Keratinocyte (primary cell): ENCODE data around the gene MICALL2.

ENCODE experiments used
- CTCF ChIP-seq, 3 experiments: IDR thresholded peaks in 1 of 3; conservative IDR thresholded peaks in 1 of 3; optimal IDR thresholded peaks in 1 of 3; 2 replicates in 2 of 3; 3 replicates in 1 of 3; pipeline versions ENCODE3 to v1.5.1; 2011; ENCODE audit warnings: low read length in 3 of 3, mild to moderate bottlenecking in 3 of 3, moderate library complexity in 2 of 3, control low read depth in 1 of 3, inconsistent platforms in 1 of 3; ENCODE audit not compliant: insufficient read depth in 2 of 3; ENCODE audit errors: extremely low read depth in 1 of 3
- EZH2 ChIP-seq: IDR thresholded peaks from one replicate; pipeline ENCODE4 v1.6.1; 2012; ENCODE audit warnings: inconsistent platforms, mild to moderate bottlenecking, low read length, moderate library complexity

GRCh38 chr7:1457949-1458682 lies 1.2 kb downstream of the MICALL2 start:
- TF ChIP-seq CTCF (optimal IDR thresholded peaks at IDR 0.05 in 1 of 3, IDR thresholded peaks at IDR 0.05 in 1 of 3, conservative IDR thresholded peaks at IDR 0.05 in 1 of 3; ENCODE audit: extremely low read depth in 1 of 3, insufficient read depth in 2 of 3, low read length in 3 of 3) (no peak), EZH2 (no peak)
